ENCODE results near the gene SOX11.
A peak's percentile ranks its signal among the peaks of the same experiment; 100 is the strongest.

SOX11 gene

GRCh38 chr2:5683471-5683870 is 8.7 kb upstream of the SOX11 start:
- Mint-ChIP-seq H3K36me3 (ENCODE audit: low read depth) (no peaks in the 10 kb centered on the region), H3K9me3 (peaks cover 12% of the 10 kb centered on the region), H3K4me1 (no peaks in the 10 kb centered on the region), H3K27me3 (peaks cover 6% of the 10 kb centered on the region), H3K27ac (no peak overlapping the region), H3K4me3 (no peak overlapping the region)
- DNase-seq, result no peak
- no peak for ATAC-seq

GRCh38 chr2:5685225-5685624 is 7.0 kb upstream of the SOX11 start:
- DNase-seq (no peak), ATAC-seq (no peak)
- H3K4me3 Mint-ChIP-seq, result no peak overlapping the region
- H3K27me3 Mint-ChIP-seq, result peaks cover 15% of the 10 kb centered on the region
- H3K27ac Mint-ChIP-seq, result no peak overlapping the region
- H3K36me3 Mint-ChIP-seq (ENCODE audit: low read depth), result no peaks in the 10 kb centered on the region
- peaks cover 12% of the 10 kb centered on the region for H3K9me3 Mint-ChIP-seq
- H3K4me1 Mint-ChIP-seq, result no peaks in the 10 kb centered on the region

DNA sequence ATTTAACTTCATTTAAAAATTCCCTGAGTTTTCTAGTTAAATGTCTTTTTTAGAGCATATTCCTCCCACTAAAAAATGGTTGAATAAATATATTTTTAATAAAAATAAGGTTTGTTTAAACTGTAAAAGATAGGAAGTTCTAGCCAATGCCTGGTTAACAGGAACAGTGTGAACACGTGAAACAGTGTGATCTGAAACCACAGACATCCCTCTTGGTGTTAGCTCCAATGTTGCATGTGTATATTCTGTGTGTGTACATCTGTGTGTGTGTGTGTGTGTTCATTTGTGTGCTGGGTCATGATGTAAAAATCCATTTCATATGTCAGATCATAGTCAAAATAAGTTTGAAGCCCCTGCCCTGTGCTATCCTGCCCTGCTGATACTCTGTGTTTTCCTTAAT is 6.1 kb upstream of the SOX11 start:
- peaks cover 23% of the 10 kb centered on the region for H3K27me3 Mint-ChIP-seq
- H3K36me3 Mint-ChIP-seq (ENCODE audit: low read depth), result peaks cover 5% of the 10 kb centered on the region

GRCh38 chr2:5686536-5686935 is 5.6 kb upstream of the SOX11 start:
- ATAC-seq, result no peak
- H3K4me1 Mint-ChIP-seq, result peaks cover 8% of the 10 kb centered on the region
- peaks cover 3% of the 10 kb centered on the region for H3K9me3 Mint-ChIP-seq
- H3K27ac Mint-ChIP-seq, result no peak overlapping the region
- DNase-seq, result no peak
- H3K36me3 Mint-ChIP-seq (ENCODE audit: low read depth), result peaks cover 5% of the 10 kb centered on the region
- H3K27me3 Mint-ChIP-seq, result peaks cover 26% of the 10 kb centered on the region
- H3K4me3 Mint-ChIP-seq, result no peak overlapping the region

More for the DNA sequence above, 6.1 kb upstream of the SOX11 start:
- Mint-ChIP-seq H3K27ac (no peak overlapping the region), H3K4me3 (no peak overlapping the region), H3K9me3 (peaks cover 7% of the 10 kb centered on the region), H3K4me1 (peaks cover 7% of the 10 kb centered on the region)
- DNase-seq, result no peak
- no peak for ATAC-seq

- no peak for DNase-seq
- peaks cover 8% of the 10 kb centered on the region for H3K36me3 Mint-ChIP-seq (ENCODE audit: low read depth)
- peaks cover 15% of the 10 kb centered on the region for H3K4me1 Mint-ChIP-seq
- H3K4me3 Mint-ChIP-seq, result no peak overlapping the region
- no peaks in the 10 kb centered on the region for H3K9me3 Mint-ChIP-seq
- no peak for ATAC-seq
- no peak overlapping the region for H3K27ac Mint-ChIP-seq
- peaks cover 43% of the 10 kb centered on the region for H3K27me3 Mint-ChIP-seq
Observed at GRCh38 chr2:5689750-5690149, 2.4 kb upstream of the SOX11 start.

DNA sequence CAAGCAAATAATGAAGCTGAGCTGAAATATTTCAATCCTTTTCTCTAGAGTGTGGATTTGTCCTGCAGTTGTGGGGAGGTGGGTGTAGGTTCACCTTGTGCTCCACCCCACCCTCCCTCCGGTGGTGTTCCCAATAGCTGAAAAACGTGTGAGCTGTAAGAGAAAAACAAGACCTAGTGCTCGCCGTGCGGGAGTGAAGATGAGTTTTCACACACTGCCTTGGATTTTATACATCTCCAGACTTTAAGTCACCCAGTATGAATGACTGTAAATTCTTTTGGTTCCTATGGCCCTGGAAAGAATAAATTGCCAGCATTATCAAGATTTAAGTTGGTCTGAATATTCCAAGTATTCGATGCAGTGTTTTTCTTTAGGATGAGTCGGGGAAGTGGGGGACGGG is 1.9 kb upstream of the SOX11 start:
- Mint-ChIP-seq H3K9me3 (no peaks in the 10 kb centered on the region), H3K4me3 (no peak overlapping the region), H3K36me3 (ENCODE audit: low read depth) (peaks cover 8% of the 10 kb centered on the region), H3K4me1 (peaks cover 15% of the 10 kb centered on the region), H3K27ac (no peak overlapping the region), H3K27me3 (peaks cover 48% of the 10 kb centered on the region)
- DNase-seq (no peak), ATAC-seq (no peak)

DNA sequence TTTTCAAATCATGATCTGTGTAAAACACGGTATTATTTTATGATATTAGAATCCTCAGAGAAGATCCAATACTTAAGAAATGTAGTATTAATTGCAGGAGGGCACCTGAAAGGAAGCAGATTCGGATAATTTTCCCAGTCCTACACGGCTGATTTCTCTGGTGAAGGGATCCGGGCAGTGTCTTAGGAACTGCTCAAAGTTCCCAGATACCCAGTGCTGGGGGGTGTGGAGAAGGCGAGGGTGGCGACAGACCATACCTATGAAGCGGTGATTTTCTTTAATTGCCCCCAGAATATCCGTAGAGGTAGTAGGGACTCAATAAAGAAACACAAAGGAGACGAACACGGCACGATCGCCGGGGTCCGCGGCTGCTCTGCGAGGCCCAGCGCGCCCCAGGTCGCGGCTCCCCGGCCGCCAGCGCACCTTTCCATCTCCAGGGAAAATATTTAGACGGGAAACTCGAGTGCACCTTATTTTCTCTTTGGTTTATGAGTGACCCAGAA is 1.4 kb upstream of the SOX11 start:
- Mint-ChIP-seq H3K9me3 (no peaks in the 10 kb centered on the region), H3K36me3 (ENCODE audit: low read depth) (peaks cover 10% of the 10 kb centered on the region), H3K27me3 (peaks cover 48% of the 10 kb centered on the region), H3K4me3 (peak overlapping the region; percentile 24), H3K27ac (no peak overlapping the region), H3K4me1 (peaks cover 17% of the 10 kb centered on the region)
- DNase-seq (no peak), ATAC-seq (no peak)

DNA sequence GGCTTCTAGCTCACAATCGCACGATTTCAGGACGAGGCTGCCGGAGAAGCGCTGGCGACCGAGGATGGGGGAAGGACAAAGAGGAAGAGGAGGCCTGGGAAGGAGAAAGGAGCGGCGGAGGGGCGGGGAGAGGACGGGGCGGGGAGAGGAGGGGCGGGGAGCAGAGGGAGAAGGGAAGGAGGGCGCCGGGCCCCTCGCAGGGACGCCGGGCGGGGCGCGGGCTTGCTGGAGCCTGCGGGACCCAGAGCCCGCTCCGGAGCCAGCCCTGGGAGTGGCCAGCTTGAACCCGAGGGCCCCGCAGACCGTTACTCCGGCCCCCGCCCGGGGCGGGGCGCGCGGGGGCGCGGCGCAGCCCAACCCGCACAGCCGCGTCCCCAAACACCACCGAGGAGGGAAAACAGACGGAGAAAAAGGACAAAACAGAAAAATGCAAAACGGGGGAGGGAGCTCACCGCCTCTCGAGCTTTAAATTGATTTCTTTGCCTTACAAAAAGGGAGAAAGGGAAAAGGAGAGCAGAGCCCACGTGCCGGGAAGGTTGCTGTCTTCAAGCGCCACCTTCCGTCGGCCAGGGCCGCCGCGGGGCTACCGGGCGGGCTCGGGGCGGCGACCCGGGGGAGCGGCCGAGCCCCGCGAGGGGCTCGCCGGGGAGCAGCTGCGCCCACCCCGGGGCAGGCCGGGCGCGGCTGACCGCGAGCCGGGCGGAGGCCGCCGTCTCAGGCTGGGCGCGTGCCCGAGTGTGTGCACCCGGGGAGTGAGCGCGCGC is 781 bp upstream of the SOX11 start:
- Mint-ChIP-seq H3K27me3 (peaks cover 52% of the 10 kb centered on the region), H3K4me3 (no peak overlapping the region), H3K27ac (no peak overlapping the region), H3K4me1 (peaks cover 19% of the 10 kb centered on the region), H3K9me3 (no peaks in the 10 kb centered on the region), H3K36me3 (ENCODE audit: low read depth) (peaks cover 10% of the 10 kb centered on the region)
- DNase-seq, result no peak
- no peak for ATAC-seq

- Mint-ChIP-seq H3K4me3 (no peak overlapping the region), H3K27ac (peak overlapping the region; percentile 56), H3K36me3 (ENCODE audit: low read depth) (peaks cover 10% of the 10 kb centered on the region), H3K4me1 (peaks cover 19% of the 10 kb centered on the region), H3K27me3 (peaks cover 55% of the 10 kb centered on the region), H3K9me3 (no peaks in the 10 kb centered on the region)
- no peak for ATAC-seq
- no peak for DNase-seq
Observed at GRCh38 chr2:5692561-5693286, 540 bp downstream of the SOX11 start.

DNA sequence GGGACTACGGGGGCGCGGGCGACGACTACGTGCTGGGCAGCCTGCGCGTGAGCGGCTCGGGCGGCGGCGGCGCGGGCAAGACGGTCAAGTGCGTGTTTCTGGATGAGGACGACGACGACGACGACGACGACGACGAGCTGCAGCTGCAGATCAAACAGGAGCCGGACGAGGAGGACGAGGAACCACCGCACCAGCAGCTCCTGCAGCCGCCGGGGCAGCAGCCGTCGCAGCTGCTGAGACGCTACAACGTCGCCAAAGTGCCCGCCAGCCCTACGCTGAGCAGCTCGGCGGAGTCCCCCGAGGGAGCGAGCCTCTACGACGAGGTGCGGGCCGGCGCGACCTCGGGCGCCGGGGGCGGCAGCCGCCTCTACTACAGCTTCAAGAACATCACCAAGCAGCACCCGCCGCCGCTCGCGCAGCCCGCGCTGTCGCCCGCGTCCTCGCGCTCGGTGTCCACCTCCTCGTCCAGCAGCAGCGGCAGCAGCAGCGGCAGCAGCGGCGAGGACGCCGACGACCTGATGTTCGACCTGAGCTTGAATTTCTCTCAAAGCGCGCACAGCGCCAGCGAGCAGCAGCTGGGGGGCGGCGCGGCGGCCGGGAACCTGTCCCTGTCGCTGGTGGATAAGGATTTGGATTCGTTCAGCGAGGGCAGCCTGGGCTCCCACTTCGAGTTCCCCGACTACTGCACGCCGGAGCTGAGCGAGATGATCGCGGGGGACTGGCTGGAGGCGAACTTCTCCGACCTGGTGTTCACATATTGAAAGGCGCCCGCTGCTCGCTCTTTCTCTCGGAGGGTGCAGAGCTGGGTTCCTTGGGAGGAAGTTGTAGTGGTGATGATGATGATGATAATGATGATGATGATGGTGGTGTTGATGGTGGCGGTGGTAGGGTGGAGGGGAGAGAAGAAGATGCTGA is 1.4 kb downstream of the SOX11 start:
- ATAC-seq (no peak), DNase-seq (peak; percentile 3)
- peak overlapping the region; percentile 77 for H3K27ac Mint-ChIP-seq
- no peak overlapping the region for H3K4me3 Mint-ChIP-seq
- H3K4me1 Mint-ChIP-seq, result peaks cover 19% of the 10 kb centered on the region
- H3K27me3 Mint-ChIP-seq, result peaks cover 61% of the 10 kb centered on the region
- H3K9me3 Mint-ChIP-seq, result no peaks in the 10 kb centered on the region
- H3K36me3 Mint-ChIP-seq (ENCODE audit: low read depth), result peaks cover 10% of the 10 kb centered on the region

- peak overlapping the region; percentile 77 for H3K27ac Mint-ChIP-seq
Observed at GRCh38 chr2:5694306-5694705, 2.1 kb downstream of the SOX11 start.

GRCh38 chr2:5695654-5696403 is 3.6 kb downstream of the SOX11 start:
- peak overlapping the region; percentile 54 for H3K4me3 Mint-ChIP-seq
- no peak overlapping the region for H3K27ac Mint-ChIP-seq
- no peaks in the 10 kb centered on the region for H3K9me3 Mint-ChIP-seq
- peaks cover 14% of the 10 kb centered on the region for H3K4me1 Mint-ChIP-seq
- DNase-seq (no peak), ATAC-seq (no peak)
- peaks cover 5% of the 10 kb centered on the region for H3K36me3 Mint-ChIP-seq (ENCODE audit: low read depth)
- H3K27me3 Mint-ChIP-seq, result peaks cover 61% of the 10 kb centered on the region

More at GRCh38 chr2:5694306-5694705, 2.1 kb downstream of the SOX11 start:
- Mint-ChIP-seq H3K27me3 (peaks cover 63% of the 10 kb centered on the region), H3K4me1 (peaks cover 19% of the 10 kb centered on the region), H3K4me3 (no peak overlapping the region), H3K9me3 (no peaks in the 10 kb centered on the region), H3K36me3 (ENCODE audit: low read depth) (peaks cover 10% of the 10 kb centered on the region)
- ATAC-seq (no peak), DNase-seq (no peak)

- DNase-seq (peak; percentile 2), ATAC-seq (no peak)
- H3K36me3 Mint-ChIP-seq (ENCODE audit: low read depth), result peaks cover 5% of the 10 kb centered on the region
- H3K9me3 Mint-ChIP-seq, result no peaks in the 10 kb centered on the region
- H3K4me3 Mint-ChIP-seq, result no peak overlapping the region
- no peak overlapping the region for H3K27ac Mint-ChIP-seq
- H3K4me1 Mint-ChIP-seq, result peaks cover 11% of the 10 kb centered on the region
- peaks cover 63% of the 10 kb centered on the region for H3K27me3 Mint-ChIP-seq
Observed at GRCh38 chr2:5696404-5696944, 4.3 kb downstream of the SOX11 start.

Data from activated naive CD8-positive, alpha-beta T cell treated with anti-CD3 and anti-CD28 coated beads, Interleukin-2, amount 50 U/mL, for 24 hours (primary cell).